ENCODE measurements around the gene GCN1.
"Not testable (repeated sequence)": the region's sequence is repeated elsewhere in the genome, so short reads cannot be mapped to it uniquely, and the experiment has no call there.

Gene GCN1

DNA sequence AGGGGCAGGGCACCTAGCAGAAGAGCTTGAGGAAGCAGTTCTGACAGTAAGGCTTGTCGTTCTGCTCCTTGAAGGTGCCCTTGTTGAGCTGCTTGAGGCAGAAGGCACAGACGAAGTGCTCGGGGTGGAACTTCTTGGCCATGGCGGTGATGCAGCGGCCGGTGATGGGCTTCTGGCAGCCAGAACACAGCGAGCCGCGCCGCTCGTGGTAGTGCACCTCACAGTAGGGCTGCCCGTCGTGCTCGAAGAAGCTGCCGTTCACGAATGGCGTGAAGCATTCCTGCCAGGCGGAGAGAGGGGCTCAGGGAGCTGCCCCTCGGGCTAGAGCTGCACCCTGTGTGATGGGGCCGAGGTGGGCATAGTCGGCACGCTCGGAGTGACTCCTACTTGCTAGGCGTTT, 17.8 kb upstream of the GCN1 start:
- no peak for DNase-seq

DNA sequence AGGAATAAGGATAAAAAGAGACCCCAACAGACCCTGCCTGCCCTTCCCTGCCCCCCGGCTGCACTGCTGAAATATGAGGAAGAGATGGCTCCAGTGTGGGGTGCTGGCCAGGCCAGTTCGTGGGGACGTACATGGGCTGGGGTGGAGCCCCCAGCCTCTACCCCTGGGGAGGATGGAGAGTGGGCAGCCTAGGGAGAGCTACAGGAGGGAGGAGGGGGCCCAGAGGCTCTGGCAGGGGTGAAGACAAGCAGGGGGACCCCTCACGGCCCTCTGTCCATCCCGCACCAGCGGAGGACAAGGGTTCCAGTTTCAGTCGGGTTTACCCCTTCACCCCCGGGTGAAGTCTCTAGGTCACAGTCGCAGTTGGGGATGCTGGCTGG, 17.4 kb upstream of the GCN1 start:
- no peak for DNase-seq

DNA sequence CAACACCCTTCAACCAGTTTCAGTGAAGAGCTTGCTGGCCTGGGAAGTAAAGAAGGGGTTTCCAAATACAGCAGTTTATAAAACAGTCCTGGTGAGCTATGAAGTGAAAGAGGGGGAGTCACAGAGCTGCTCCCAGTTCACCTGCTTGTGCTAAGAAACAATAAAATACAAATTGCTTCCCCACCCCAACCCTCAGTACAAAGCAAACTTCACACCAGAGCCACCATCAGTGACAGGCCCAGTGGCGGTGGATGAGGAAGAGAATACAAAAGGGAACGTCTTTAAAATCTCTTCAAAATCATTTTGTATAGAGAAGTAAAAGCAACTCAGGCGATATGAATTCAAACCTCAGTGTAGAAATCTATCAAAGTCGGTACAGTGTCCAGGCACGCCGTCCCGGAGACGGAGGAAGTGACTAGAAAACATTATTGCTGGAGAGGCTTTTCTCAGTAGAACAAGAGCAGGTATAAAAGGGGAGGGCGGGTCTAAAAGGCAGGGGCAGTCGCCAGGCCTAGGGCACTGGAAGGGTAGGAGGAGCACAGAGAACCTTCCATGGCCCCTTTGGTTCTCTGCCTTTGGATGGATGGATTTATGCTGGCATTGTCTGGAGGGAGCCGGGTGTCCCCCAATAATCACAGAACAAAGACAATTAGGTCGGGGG, 16.9 kb upstream of the GCN1 start:
- no peak for DNase-seq

DNA sequence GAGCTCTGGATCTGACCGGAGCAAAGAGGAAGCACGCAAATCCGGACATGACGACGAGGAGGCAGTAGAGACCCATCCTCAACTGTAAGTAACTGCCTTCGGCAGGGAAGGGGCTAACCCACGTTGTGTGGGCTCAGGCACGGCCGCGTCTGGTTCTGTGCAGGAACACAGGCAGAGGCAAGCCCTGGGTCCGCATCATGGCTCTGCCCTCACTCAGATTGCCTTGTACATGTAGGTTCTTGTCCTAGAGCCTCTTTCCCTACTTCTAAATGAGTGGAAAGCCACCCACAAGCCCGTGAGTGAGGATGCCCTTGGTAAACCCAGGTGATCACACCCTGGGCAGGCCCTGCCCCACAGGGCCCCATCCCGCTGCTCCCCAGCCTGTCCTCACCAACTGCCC, 15.3 kb upstream of the GCN1 start:
- DNase-seq = no peak

DNA sequence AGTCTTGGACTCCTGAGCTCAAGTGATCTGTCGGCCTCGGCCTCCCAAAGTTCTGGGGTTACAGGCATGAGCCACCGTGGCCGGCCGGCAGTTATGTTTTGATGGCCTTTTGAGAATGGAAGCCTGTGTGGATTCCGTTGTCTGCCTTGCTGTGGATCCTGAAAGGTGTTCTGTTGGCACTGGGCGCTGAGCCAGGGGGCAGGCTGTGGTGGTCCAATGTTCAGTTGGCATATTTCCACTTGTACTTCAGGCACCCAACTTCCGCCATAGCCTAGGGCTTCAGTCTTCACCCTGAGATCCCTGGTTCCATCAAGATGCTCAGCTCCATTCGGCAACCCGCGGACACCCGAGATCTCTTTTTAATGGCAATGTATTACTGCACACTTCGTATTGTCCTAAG, 12.7 kb upstream of the GCN1 start:
- no peak for DNase-seq

DNA sequence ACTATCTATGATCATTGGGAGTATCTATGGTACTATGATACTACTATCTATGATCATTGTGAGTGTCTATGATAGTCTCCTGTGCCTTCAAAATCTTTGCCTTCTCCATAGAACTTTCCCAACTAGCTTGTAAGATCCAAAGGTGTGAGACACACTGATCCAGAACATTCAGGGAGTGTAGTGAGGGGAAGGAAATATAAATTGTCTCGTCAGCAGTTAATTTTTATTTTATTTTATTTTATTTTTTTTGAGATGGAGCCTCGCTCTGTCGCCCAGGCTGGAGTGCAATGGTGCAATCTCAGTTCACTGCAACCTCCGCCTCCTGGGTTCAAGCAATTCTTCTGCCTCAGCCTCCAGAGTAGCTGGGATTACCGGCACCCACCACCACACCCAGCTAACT, 12.3 kb upstream of the GCN1 start:
- not testable (repeated sequence) for DNase-seq

DNA sequence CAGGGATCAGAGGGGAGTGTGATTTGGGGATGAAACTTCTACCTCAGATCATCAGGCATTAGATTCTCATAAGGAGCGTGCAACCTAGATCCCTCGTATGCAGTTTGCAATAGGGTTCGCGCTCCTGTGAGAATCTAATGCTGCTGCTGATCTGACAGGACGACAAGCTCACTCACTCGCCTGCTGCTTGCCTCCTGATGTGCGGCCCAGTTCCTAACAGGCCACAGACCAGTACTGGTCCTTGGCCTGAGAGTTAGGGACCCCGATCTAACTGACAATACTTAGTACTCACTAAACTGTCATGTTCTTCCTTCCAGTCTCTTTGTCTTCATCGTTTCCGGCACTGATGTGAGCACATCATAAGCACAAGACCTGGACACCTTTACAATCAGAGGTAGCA, 11.7 kb upstream of the GCN1 start:
- DNase-seq = no peak

DNA sequence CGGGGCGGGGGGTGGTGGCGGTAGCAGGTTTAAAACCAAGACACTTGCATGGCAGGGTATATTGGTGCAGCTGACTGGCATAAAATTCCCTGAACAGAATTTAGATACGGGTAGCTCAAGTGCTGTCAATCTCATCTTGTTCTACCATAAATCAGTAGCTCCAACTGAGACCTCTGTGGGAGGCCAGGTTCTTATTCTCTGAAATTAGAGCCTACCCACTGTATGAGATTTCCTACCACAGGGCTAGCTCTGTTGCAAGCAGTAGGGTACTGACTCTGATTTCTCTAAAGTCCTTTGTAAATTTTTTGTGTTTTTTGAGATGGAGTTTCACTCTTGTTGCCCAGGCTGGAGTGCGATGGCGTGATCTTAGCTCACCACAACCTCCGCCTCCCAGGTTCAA, 9.7 kb upstream of the GCN1 start:
- no peak for DNase-seq

DNA sequence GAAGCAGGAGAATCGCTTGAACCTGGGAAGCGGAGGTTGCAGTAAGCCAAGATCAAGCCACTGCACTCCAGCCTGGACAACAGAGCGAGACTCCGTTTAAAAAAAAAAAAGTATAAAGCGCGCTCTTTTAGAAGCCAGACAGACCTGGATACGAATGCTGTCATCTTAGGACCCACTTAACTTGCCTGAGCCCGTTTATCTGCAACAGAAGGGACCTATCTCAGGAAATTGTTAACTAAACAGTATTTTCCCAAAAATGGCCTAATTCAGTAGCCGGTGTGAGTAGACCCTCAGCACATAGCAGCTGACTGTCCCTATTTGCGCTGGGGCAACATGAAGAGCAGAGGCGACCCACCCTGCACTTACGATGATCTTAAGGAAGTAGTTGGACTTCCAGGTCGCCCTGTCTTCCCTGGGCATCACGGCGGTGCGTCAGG, 5.9 kb upstream of the GCN1 start:
- DNase-seq = no peak

DNA sequence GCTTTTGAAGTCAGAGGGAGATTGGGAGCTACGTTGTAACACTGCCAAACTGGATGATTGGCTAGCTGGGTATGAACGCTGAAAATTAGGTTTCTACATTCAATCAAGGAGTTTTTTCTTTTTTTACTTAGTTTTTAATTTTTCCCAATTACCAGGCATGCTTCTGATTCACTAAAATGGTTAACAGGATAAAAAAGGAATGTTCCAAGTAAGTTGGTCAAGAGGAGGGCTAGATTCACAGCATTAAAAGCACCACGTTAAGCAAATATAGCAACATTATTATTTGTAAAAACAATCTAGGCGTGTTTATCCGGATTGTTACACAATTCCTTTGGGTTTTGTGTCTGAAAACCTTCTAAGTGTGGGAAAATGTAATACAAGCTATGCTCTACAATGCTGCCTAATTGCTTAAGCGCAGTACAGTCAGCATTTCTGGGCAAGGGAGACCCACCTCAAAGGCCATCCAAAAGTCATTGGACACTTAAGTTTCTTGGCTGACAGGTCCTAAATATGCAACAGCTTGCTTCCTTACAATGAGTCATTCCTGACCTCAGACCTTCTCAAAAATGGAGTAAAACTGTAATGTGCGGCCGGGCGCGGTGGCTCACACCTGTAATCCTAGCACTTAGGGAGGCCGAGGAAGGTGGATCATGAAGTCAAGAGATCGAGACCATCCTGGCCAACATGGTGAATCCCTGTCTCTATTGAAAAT, 5.2 kb upstream of the GCN1 start:
- no peak for DNase-seq

DNA sequence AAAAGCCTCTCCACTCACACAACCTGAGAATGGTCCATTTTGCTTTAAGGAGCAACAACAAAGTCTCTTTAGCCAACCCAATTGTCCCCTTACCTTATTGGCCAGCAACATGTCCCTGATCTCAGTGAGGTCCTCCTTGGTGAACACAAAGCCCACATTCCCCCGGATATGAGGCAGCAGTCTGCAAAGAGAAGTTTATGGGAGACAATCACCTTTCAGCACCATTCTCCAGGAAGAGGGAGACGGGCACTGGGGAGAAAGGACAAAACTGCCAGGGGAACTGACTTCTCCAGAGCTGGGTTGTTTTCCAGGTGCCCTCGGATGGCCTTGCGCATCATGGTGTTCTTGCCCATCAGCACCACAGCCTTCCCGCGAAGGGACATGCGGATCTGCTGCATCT, 4.5 kb upstream of the GCN1 start:
- DNase-seq = no peak

DNA sequence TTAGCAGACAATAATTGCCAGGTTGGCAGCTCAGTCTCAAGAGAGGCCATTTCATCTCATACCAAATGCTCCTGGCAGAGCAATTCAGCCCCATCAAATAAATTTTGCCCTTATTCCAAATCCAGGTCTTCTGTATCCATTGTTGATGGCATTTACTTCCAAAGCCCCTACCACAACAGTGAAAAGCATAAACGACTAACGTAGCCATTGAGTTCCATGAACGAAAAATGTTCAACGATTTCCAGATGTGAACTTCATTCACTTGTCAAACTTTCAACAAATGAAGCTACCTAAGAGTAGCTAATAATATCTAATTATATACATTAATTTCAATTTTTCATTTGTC, 3.0 kb upstream of the GCN1 start:
- DNase-seq = no peak

DNA sequence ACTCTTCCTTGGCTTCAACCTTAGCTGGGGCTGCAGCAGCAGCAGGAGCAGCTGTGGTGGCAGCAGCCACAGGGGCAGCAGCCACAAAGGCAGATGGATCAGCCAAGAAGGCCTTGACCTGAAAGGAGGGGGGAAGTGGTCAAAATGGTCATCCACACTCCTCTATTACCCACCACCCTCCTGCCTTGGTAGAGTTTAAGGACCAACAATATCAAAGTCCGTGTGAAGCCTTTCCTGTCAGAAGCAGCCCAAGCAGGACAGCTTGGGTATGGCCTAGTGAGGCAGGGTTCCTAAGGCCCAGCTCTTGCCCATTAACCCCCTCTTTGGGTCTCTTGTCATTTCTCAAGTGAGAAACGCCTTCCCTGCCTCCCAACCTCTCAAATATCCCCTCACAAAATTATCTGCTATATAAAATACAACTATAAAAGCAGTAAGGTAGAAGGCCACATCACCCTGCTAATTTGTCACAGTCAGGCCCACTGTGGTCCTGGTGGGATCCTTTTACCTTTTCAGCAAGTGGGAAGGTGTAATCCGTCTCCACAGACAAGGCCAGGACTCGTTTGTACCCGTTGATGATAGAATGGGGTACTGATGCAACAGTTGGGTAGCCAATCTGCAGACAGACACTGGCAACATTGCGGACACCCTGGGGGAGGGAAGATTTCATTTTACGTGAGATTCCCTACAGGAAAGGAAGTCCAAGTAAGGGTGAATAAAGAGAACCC, 2.5 kb upstream of the GCN1 start:
- not testable (repeated sequence) for DNase-seq

DNA sequence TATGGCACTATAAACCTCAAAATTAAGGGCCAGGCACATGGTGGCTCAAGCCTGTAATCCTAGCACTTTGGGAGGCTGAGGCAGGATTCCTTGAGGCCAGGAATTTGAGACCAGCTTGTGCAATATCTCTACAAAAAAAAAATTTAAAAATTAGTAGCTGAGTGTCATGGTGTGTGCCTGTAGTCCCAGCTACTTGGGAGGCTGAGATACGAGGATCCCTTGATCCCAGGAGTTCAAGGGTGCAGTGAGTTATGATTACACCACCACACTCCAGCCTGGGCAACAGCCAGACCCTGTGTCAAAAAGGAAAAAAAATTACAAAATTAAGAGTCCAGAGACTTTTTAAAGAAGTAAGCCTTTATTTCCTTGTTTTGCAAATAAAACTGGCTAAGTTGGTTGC, 1.8 kb upstream of the GCN1 start:
- DNase-seq = no peak

DNA sequence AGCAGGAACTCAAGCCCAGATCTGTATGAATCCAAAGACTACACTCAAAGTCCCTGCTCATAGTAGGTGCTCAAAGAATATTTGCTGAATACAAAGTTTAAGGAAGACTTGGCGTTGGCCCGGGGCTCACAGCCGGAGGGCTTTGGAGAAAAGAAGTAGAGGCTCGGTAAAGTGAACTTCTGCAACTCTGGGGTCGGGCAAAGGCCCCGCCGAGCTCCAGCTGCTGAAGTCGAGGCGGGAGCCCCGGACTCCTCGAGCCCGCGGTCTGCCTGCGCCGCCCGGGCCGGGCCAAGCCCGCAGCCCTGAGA, 335 bp downstream of the GCN1 start:
- DNase-seq = no peak

DNA sequence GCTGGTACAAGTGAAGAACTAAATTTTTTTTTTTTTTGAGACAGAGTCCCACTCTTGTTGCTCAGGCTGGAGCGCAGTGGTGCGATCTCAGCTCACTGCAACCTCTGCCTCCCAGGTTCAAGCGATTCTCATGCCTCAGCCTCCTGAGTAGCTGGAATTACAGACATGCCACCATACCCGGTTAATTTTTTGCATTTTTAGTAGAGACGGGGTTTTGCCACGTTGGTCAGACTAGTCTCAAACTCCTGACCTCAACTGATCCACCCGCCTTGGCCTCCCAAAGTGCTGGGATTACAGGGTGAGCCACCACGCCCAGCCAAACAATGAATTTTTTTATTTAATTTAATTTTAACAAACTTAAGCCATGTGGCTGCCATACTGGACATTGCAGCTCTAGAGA, 1.2 kb downstream of the GCN1 start:
- DNase-seq = not testable (repeated sequence)

DNA sequence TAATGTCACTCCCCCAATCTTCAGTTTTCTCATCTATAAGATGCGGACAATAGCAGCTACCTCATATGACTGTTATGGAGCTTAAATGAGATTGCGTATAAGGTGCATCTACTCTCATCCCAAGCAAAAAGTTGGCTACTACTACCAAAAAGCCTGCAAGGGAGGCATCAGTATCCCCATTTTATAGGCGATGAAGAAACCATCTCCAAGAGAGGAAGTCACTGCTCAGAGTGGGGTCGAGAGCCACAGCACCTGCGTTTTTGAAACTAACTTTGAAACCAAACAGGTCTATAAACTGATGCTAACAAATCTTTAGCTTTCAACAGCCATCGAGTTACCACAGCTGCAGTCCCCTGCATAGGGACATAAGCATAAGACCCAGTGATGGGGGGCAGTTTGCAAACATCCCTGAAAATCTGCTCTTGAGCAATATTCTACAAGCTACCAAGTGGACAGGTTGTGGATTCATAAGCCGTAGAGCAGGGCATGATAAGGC, 3.5 kb downstream of the GCN1 start:
- no peak for DNase-seq

DNA sequence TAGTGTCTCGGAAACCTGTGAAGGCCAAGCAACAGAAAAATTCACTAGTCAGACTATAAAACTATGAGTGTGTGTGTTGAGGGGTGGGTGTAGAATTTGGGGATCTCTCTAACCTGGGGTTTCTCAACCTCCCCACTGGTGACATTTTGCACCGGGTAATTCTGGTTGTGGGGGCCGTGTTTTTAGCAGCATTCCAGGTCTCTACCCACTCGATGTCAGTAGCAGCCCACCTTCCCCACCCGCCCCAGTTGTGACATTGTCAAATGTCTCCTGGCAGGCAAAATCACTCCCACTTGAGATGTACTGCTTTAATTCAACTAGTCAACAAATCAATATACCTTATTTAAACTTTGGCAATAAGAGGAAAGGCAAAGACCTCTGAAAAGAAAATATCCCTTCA, 4.1 kb downstream of the GCN1 start:
- DNase-seq = no peak

DNA sequence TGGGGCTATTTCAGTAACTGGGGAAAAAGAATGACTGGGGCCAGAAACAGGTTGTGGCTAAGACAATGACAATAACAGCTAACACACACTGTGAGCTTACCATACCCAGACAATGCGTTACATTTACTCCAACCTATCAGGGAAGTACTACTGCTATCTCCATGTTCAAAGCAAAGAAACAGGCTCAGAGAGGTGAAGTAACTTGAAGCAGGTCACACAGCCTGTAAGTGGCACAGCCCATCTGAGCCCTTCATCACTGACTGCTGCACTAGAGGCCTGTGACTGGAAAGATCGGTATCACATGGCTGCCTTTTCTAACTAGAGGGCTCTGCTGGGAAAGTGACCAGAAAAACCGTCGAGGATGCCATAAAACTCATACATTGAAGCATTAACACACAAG, 7.9 kb downstream of the GCN1 start:
- DNase-seq = no peak

DNA sequence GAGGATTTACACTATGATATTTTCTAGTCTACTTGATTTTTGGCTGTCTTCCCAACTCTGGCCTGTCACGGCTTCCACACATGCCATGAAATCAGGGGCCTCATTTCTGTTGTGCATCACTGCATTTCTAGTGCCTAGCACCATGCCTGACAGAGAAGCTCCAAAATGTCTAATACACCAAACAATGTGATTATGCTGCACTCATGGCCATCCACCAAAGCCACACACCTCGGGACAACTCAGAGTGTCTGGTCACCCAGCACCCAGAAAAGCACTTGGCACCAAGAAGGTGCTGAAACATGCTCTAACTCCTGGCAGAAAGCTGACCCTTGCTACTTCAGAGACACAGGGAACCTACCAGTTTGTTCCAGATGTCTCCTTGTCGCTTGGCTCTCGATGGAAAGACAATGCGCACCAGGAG, 11.3 kb downstream of the GCN1 start:
- DNase-seq = no peak

DNA sequence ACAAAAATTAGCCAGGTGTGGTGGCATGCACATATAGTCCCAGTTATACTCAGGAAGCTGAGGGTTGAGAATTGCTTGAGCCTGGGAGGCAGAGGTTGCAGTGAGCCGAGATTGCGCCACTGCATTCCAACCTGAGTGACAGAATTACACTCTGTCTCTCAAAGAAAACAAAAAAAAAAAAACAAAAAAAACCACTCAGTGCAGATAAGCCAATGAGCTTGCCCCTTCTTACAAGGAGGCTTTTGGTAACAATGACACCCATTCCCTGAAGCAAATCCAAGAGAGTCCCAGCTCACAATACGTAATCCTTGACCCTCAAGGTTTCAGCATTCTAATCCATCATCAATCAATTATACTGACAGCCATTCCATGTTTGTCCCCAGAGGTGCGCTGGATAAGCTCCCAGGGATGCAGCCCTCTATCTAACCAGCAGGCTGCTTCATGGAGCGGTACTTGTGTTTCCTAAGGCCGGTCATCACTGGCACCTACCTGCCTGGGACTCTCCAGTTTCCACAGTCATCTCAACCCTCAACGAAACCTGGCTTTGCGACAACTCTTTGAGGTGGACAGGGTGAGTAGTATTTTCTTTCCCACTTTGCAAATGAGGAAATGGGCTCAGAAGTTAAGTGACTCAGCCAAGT, 12.4 kb downstream of the GCN1 start:
- no peak for DNase-seq

DNA sequence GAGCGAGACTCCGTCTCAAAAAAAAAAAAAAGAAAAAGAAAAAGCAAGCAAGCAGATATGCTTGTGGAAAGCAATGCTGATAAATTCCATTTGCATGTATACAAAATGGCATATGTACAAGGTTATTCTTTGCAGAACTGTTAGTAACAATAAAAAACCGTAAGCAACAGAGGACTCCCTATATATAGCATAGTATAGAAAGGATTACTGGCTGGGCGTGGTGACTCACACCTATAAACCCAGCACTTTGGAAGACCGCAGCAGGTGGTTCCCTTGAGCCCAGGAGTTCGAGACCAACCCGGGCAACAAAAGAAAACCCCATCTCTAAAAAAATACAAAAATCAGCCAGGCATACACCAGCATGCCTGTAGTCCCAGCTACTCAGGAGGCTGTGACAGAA, 13.5 kb downstream of the GCN1 start:
- DNase-seq = no peak

DNA sequence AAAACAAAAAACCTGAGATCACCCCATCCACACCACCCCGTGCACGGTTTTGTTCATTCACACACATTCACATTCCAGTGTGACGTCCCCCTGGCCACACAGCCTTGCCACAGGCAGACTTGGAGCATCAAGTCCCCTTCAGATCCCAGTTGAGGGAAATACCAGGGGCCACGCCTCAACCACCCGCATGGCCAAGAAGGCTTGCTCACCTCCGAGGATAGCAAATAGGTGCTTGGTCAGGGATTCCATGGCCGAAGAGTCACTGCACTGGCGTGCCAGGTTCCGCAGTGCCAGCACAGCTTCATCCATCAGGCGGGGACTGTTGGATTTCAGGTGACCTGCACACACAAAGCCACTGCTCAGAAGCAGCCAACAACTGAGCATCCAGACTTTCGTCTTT, 19.0 kb downstream of the GCN1 start:
- DNase-seq = no peak

DNA sequence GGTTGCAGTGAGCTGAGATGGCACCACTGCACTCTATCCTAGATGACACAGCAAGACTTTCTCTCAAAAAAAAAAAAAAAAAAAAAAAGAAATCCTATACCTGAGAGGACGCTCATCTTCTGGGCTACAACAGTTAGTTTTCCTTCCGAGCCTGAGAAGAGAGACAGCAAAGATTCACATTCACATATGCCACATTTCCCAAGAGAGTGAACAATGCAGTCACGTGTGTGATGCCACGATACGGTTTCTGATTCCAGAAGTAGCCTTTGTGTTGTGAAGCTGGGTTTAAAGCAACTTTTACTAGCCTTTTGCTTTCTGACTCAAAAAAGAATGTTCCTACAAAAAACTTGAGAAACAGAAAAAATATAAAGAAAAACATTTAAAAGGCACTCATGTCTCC, 19.5 kb downstream of the GCN1 start:
- DNase-seq = no peak
